Pulmonary artery endothelial cell (primary cell): ENCODE measurements around the gene KIAA1217. TPM values are rescaled to one million over a fixed set of nuclear protein-coding genes. Genes with fewer than 3 reads are reported as not detected.

ENCODE experiments used
- DNase-seq: peaks from one replicate; pipeline ENCODE4 v3.0.0-alpha.2; 2011; ENCODE audit warnings: low read depth, low spot score
- total RNA-seq: library from RNA; depleted of rRNA; stranded (reverse); fragments of >200 nt; gene quantifications from 2 replicates; pipeline ENCODE4 v1.2.3, GENCODE V29; 2014

KIAA1217 gene
- total RNA-seq, 1 donor from 2014 or later, result 1.5 TPM

DNA sequence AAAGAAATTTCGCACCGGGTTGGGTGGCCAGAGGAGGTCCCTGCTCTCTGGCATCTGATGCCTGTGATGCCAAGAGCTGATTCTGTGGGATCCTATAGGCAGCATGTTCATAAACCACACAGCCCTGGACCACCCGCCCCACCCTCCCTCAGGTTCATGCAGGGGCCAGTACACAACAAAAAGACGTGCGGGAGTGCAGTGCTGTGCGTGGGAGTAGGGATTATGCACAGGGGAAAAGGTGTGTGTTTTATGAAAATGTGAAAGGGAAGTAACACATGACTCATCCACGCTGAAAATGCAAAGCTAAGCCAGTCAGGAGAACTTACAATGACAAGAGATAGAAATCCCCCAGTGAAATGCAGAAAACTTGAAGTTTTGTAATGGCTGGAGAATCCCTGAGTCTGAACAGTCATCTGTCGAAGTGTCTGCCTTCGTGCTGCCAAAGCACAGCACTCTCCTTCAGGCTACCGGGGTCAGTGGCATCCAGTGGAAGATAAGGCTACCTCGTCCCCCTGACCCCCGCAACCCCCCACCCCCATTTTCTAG, 1.1 kb downstream of the KIAA1217 start:
- peak; percentile 29 for DNase-seq

- no peak for DNase-seq
Observed at GRCh38 chr10:24210501-24210900, 1.6 kb downstream of the KIAA1217 start.

DNA sequence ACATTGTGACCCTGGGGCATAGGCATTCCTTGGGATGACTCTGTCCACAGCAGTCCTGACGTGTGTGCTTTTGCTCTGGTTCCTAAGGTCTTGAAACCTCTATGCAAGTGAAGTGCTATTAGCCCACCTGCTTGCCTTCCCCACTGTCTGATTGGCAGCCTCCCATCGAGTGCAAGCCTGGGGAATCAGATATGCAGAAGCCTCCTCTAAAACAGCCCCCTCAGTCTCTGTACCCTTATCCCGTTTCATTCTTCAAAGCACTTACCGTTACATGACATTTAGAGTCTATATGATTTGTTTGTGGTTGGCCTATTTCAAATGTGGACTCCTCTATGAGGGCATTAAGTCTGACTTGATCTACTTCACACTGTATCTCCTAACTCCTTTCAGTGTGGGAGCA, 4.3 kb downstream of the KIAA1217 start:
- no peak for DNase-seq

- DNase-seq, result no peak
Observed at GRCh38 chr10:24213881-24214280, 4.9 kb downstream of the KIAA1217 start.

- DNase-seq, result no peak
Observed at GRCh38 chr10:24214762-24215161, 5.8 kb downstream of the KIAA1217 start.

GRCh38 chr10:24215196-24215595, 6.3 kb downstream of the KIAA1217 start:
- no peak for DNase-seq

GRCh38 chr10:24215603-24216002, 6.7 kb downstream of the KIAA1217 start:
- no peak for DNase-seq

DNA sequence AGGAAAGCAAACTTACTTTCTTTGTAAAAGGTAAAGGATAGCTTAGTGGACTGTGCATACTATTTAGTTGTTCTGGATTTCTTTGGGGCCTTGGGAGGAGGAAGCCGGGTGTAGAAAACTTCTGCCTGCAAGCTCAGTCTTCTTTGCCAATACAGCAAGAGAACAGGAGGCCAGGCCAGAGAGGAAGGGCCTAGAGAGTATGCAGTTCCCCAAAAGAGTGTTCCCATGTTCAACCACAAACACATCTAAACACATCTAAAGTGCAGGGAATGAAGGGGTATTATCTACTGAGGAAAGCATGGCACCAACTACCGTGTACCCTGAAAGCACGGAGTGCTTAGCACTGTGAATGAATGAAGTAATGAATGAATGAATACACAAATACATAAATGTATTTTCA, 11.0 kb downstream of the KIAA1217 start:
- no peak for DNase-seq

DNA sequence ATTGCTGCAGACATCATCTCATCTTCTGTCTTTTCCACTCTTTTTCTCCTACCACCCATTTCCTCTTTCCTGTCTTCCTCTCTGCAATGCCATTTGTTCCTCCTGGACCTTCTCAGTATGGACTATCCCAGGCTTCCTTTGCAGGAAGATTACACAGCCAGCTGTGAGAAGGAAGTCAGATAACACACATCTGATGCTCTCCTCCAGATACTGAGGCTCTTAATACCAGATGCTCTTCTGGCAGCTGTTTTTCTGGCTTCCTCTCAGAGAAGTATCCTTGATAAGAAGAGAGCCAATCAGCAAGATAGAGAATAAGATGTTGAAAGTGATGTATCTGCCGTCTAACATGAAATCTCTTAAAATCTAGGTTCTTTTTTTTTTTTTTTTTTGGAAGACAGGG, 14.4 kb downstream of the KIAA1217 start:
- DNase-seq, result no peak

GRCh38 chr10:24223953-24224352, 15.0 kb downstream of the KIAA1217 start:
- DNase-seq, result no peak

DNA sequence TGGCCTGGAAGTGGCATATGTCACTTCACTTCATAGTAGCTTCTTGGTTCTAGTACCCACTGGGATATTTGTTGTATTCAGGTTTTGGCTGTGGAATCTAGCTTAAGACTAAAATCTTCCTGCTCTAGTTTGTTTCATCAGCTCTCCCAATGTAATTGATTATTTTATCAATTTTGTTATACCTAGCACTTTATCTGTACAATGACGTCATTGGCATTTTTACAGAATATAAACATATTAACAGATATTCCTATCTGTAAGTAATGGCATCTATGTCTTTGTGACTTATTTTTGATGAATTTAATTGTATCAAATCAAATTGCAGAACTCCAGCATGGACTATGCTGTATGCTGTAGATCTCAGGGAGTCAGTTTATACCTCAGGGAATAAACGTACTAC, 19.7 kb downstream of the KIAA1217 start:
- DNase-seq, result no peak

- DNase-seq, result no peak
Observed at GRCh38 chr10:24229909-24230308, 21.0 kb downstream of the KIAA1217 start.

DNA sequence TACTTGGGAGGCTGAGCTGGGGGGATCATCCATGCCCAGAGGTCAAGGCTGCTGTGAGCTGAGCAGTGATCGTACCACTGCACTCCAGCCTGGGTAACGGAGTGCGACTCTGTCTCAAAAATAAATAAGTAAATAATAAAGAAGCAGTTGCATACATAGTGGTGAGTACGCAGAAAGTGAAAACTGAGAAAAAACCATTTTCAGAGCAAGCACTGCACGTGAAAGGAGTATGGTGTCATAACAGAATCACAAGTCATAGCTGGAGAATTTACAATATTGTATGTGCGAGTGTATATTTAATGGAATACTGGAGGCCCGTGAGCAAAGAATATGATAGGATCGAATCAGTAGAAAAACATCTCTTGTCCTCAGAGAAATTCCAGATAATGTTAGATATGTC, 22.3 kb downstream of the KIAA1217 start:
- DNase-seq, result no peak

DNA sequence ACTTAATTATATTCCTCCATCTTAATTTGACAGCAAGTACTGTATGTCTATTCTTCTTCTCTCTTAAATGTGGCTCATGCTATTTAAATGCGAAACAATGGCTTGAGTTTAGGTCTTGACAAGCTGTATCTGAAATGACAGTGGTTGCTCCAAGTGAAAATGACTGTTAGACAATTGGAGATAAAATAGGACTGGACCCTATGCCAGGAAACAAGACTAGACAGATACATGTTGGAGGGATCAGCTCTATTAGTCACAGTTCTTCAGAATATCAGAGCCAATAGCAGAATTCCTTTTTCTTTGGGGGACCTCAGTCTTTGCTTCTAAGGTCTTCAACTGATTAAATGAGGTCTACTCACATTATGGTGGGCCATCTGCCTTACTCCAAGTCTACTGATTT, 25.8 kb downstream of the KIAA1217 start:
- no peak for DNase-seq

GRCh38 chr10:24235471-24235870, 26.5 kb downstream of the KIAA1217 start:
- no peak for DNase-seq

DNA sequence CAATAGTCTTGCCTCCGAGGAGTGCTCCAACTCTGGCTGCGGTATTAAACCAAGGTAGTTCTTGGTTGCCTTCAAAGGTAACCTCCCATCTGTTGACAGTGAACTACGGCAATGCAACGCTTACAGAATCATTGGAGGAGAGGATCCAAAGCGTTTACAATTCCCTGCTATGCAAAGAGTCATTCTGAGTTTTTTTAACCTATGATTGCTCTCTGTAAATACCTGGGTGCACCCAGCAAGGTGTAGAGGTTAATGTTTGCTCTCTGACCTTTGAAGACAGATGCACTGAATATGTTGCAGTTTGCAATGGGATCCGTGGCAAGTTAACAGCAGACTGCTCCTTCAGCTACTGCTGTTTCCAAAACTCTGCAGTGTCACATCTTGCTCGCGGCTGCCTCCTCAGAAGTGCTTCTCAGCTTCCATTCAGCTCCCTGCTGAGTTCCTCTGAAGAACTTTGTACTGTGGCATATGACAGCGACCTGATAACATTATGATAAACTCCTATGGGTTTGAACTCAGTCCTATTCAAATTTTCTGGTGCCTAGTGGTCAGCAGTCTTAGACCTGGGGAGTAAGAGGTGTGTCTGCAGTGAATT, 29.0 kb downstream of the KIAA1217 start:
- no peak for DNase-seq

DNA sequence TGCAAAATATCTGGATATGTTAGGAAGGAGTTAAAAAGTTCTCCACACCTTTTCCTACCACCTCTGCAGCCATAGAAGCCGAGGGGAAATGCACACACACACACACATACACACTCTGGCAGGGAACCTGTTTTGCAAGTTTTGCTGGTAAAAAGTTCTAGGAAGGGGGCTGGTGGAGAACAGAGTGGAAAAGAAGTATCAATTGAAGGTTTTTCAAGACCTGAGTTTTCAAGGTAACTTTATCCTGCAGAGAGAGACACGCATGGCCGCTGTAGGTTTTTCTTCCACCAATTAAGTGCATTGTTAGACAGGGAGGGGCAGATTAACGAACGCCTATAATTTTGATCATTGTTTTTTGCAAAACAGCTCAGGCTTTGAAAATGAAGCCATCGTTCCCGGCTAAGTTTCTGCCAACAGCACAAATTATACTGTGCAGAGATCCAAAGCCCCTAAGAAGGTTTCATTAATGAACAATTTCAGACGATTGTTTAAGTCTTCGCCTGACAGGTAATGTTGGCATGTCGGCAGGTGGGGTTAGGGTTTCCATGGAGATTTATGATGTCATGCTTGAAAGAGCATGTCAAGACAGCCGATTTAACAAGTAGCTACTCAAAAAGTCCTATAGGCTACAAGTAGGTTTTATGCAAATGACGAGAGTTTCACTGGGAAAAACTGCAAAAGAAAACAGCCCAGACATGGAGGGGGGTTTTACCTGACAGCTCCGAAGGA, 29.7 kb downstream of the KIAA1217 start:
- DNase-seq, result no peak

GRCh38 chr10:24239289-24240040, 30.5 kb downstream of the KIAA1217 start:
- DNase-seq, result no peak

GRCh38 chr10:24240041-24240751, 31.3 kb downstream of the KIAA1217 start:
- DNase-seq, result no peak

- no peak for DNase-seq
Observed at GRCh38 chr10:24241536-24242040, 32.6 kb downstream of the KIAA1217 start.

DNA sequence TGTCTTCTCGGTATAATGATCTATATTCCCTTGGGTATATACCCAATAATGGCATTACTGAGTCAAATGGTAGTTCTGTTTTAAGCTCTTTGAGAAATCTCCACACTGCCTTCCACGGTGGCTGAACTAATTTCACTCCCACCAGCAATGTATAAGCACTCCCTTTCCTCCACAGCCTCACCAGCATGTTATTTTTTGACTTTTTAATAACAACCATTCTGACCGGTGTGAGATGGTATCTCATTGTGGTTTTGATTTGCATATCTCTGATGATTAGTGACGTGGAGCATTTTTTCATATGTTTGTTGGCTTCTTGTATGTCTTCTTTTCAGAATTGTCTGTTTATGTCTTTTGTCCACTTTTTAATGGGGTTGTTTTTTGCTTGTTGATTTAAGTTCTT, 33.6 kb downstream of the KIAA1217 start:
- no peak for DNase-seq
